WTC11 (cell line): ENCODE measurements around the gene VWF.

ENCODE experiments used
- CBFB ChIP-seq: sonication (generic); formaldehyde crosslinking; IDR thresholded peaks from 2 replicates; pipeline ENCODE4 v1.8.1; 2022; ENCODE audit warnings: mild to moderate bottlenecking, low read depth, missing genetic modification reagents
- ESRRA ChIP-seq: sonication (generic); formaldehyde crosslinking; IDR thresholded peaks from 2 replicates; pipeline ENCODE4 v1.8.1; 2022; ENCODE audit warnings: mild to moderate bottlenecking, missing genetic modification reagents, borderline replicate concordance
- FOXJ3 ChIP-seq: sonication (generic); formaldehyde crosslinking; IDR thresholded peaks from 2 replicates; pipeline ENCODE4 v1.9.0; 2021; ENCODE audit warnings: missing genetic modification reagents, mild to moderate bottlenecking, borderline replicate concordance
- FOXP1 ChIP-seq: sonication (generic); formaldehyde crosslinking; IDR thresholded peaks from 2 replicates; pipeline ENCODE4 v1.8.0; 2022; ENCODE audit warnings: missing genetic modification reagents, mild to moderate bottlenecking, moderate library complexity, borderline replicate concordance
- ZNF232 ChIP-seq: sonication (generic); formaldehyde crosslinking; IDR thresholded peaks from 2 replicates; pipeline ENCODE4 v1.8.0; 2022; ENCODE audit warnings: mild to moderate bottlenecking, missing genetic modification reagents
- TF ChIP-seq, protein P1 (sequence below): fragments of 200-600 bp; IDR thresholded peaks from 2 replicates; pipeline ENCODE4 v1.8.0; 2022; ENCODE audit warnings: antibody characterized with exemption
- TF ChIP-seq, protein P2 (sequence below): fragments of 250-450 bp; sonication (Bioruptor Pico); IDR thresholded peaks from 2 replicates; pipeline ENCODE4 v2.1.2; 2022; ENCODE audit warnings: mild to moderate bottlenecking, moderate library complexity
- TF ChIP-seq, protein P3 (sequence below): sonication (generic); formaldehyde crosslinking; IDR thresholded peaks from 2 replicates; pipeline ENCODE4 v1.8.1; 2023; ENCODE audit warnings: mild to moderate bottlenecking, missing genetic modification reagents, borderline replicate concordance

DNA sequence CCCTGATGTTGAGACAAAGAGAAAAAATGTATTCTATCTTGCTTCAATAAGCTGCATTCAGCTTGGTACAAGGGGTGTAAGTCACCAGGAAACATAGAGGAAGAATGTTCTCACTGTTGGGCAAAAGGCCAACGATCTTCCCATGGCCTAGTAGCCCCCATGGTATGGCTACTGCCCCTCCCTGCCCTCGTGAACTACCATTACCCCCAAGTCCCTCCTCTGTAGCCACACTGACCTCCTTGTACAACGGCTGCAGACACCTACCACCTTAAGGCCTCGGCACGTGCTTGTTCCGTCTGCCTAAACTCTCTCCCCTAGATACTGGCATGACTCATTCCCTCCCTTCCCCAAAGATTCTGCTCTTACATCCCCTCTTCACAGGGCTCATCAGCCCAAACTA lies 97.5 kb downstream of the VWF start:
- TF ChIP-seq, protein P1, sequence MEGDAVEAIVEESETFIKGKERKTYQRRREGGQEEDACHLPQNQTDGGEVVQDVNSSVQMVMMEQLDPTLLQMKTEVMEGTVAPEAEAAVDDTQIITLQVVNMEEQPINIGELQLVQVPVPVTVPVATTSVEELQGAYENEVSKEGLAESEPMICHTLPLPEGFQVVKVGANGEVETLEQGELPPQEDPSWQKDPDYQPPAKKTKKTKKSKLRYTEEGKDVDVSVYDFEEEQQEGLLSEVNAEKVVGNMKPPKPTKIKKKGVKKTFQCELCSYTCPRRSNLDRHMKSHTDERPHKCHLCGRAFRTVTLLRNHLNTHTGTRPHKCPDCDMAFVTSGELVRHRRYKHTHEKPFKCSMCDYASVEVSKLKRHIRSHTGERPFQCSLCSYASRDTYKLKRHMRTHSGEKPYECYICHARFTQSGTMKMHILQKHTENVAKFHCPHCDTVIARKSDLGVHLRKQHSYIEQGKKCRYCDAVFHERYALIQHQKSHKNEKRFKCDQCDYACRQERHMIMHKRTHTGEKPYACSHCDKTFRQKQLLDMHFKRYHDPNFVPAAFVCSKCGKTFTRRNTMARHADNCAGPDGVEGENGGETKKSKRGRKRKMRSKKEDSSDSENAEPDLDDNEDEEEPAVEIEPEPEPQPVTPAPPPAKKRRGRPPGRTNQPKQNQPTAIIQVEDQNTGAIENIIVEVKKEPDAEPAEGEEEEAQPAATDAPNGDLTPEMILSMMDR: no peak
- no peak for TF ChIP-seq FOXP1 (CRISPR knock-in tag)
- no peak for TF ChIP-seq ZNF232 (CRISPR knock-in tag)
- TF ChIP-seq ESRRA (CRISPR knock-in tag): no peak
- TF ChIP-seq, protein P2, sequence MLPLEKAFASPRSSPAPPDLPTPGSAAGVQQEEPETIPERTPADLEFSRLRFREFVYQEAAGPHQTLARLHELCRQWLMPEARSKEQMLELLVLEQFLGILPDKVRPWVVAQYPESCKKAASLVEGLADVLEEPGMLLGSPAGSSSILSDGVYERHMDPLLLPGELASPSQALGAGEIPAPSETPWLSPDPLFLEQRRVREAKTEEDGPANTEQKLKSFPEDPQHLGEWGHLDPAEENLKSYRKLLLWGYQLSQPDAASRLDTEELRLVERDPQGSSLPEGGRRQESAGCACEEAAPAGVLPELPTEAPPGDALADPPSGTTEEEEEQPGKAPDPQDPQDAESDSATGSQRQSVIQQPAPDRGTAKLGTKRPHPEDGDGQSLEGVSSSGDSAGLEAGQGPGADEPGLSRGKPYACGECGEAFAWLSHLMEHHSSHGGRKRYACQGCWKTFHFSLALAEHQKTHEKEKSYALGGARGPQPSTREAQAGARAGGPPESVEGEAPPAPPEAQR (CRISPR knock-in tag): no peak
- no peak for TF ChIP-seq FOXJ3
- no peak for TF ChIP-seq CBFB
- TF ChIP-seq, protein P3, sequence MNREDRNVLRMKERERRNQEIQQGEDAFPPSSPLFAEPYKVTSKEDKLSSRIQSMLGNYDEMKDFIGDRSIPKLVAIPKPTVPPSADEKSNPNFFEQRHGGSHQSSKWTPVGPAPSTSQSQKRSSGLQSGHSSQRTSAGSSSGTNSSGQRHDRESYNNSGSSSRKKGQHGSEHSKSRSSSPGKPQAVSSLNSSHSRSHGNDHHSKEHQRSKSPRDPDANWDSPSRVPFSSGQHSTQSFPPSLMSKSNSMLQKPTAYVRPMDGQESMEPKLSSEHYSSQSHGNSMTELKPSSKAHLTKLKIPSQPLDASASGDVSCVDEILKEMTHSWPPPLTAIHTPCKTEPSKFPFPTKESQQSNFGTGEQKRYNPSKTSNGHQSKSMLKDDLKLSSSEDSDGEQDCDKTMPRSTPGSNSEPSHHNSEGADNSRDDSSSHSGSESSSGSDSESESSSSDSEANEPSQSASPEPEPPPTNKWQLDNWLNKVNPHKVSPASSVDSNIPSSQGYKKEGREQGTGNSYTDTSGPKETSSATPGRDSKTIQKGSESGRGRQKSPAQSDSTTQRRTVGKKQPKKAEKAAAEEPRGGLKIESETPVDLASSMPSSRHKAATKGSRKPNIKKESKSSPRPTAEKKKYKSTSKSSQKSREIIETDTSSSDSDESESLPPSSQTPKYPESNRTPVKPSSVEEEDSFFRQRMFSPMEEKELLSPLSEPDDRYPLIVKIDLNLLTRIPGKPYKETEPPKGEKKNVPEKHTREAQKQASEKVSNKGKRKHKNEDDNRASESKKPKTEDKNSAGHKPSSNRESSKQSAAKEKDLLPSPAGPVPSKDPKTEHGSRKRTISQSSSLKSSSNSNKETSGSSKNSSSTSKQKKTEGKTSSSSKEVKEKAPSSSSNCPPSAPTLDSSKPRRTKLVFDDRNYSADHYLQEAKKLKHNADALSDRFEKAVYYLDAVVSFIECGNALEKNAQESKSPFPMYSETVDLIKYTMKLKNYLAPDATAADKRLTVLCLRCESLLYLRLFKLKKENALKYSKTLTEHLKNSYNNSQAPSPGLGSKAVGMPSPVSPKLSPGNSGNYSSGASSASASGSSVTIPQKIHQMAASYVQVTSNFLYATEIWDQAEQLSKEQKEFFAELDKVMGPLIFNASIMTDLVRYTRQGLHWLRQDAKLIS (CRISPR knock-in tag): no peak
